Measurements from ENCODE around the gene TMEM14A.

DNA sequence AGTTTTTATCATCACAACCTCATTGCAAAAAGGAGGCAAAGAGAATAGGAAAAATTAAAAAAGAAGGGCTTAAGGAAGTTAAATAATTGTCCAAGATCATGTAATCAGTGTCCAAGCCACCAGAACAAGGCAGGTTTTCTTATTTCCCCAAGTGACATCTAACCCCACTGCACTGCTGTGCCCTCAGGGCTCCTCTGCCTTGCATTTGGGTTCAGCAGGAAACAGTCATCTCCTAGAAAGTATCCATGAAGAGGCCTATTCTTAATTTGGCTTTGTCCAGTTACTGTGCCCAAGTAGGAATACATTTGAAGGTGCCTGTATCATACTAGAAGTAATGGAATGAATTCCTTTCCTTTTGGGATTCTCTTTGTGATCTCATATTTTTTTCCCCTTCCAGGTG lies 10.5 kb downstream of the TMEM14A start:
- TF ChIP-seq GABPA (tag; conservative IDR thresholded peaks at IDR 0.05; ENCODE audit: low read depth) (no peak), EP300 (IDR thresholded peaks at IDR 0.05; ENCODE audit: low read length) (no peak), CREB1 (IDR thresholded peaks at IDR 0.05) (no peak), CREB1 (CRISPR knock-in tag; IDR thresholded peaks at IDR 0.05) (no peak), SRF (CRISPR knock-in tag; IDR thresholded peaks at IDR 0.05) (no peak), BRCA1 (IDR thresholded peaks at IDR 0.05) (no peak), BRCA1 (CRISPR knock-in tag; IDR thresholded peaks at IDR 0.05) (no peak), CBX2 (IDR thresholded peaks at IDR 0.05; ENCODE audit: insufficient read depth, low read length, poor library complexity, severe bottlenecking) (no peak)
- TF ChIP-seq, protein P1, sequence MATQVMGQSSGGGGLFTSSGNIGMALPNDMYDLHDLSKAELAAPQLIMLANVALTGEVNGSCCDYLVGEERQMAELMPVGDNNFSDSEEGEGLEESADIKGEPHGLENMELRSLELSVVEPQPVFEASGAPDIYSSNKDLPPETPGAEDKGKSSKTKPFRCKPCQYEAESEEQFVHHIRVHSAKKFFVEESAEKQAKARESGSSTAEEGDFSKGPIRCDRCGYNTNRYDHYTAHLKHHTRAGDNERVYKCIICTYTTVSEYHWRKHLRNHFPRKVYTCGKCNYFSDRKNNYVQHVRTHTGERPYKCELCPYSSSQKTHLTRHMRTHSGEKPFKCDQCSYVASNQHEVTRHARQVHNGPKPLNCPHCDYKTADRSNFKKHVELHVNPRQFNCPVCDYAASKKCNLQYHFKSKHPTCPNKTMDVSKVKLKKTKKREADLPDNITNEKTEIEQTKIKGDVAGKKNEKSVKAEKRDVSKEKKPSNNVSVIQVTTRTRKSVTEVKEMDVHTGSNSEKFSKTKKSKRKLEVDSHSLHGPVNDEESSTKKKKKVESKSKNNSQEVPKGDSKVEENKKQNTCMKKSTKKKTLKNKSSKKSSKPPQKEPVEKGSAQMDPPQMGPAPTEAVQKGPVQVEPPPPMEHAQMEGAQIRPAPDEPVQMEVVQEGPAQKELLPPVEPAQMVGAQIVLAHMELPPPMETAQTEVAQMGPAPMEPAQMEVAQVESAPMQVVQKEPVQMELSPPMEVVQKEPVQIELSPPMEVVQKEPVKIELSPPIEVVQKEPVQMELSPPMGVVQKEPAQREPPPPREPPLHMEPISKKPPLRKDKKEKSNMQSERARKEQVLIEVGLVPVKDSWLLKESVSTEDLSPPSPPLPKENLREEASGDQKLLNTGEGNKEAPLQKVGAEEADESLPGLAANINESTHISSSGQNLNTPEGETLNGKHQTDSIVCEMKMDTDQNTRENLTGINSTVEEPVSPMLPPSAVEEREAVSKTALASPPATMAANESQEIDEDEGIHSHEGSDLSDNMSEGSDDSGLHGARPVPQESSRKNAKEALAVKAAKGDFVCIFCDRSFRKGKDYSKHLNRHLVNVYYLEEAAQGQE (IDR thresholded peaks at IDR 0.05; ENCODE audit: borderline replicate concordance), result no peak
- TF ChIP-seq, protein P1 (CRISPR knock-in tag; IDR thresholded peaks at IDR 0.05; ENCODE audit: low read depth), result no peak
- TF ChIP-seq, protein P2, sequence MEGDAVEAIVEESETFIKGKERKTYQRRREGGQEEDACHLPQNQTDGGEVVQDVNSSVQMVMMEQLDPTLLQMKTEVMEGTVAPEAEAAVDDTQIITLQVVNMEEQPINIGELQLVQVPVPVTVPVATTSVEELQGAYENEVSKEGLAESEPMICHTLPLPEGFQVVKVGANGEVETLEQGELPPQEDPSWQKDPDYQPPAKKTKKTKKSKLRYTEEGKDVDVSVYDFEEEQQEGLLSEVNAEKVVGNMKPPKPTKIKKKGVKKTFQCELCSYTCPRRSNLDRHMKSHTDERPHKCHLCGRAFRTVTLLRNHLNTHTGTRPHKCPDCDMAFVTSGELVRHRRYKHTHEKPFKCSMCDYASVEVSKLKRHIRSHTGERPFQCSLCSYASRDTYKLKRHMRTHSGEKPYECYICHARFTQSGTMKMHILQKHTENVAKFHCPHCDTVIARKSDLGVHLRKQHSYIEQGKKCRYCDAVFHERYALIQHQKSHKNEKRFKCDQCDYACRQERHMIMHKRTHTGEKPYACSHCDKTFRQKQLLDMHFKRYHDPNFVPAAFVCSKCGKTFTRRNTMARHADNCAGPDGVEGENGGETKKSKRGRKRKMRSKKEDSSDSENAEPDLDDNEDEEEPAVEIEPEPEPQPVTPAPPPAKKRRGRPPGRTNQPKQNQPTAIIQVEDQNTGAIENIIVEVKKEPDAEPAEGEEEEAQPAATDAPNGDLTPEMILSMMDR (IDR thresholded peaks at IDR 0.05 in 2 of 3, conservative IDR thresholded peaks at IDR 0.05 in 1 of 3; ENCODE audit: insufficient read depth in 2 of 3, low read depth in 1 of 3, low read length in 3 of 3), result no peak
- TF ChIP-seq, protein P3, sequence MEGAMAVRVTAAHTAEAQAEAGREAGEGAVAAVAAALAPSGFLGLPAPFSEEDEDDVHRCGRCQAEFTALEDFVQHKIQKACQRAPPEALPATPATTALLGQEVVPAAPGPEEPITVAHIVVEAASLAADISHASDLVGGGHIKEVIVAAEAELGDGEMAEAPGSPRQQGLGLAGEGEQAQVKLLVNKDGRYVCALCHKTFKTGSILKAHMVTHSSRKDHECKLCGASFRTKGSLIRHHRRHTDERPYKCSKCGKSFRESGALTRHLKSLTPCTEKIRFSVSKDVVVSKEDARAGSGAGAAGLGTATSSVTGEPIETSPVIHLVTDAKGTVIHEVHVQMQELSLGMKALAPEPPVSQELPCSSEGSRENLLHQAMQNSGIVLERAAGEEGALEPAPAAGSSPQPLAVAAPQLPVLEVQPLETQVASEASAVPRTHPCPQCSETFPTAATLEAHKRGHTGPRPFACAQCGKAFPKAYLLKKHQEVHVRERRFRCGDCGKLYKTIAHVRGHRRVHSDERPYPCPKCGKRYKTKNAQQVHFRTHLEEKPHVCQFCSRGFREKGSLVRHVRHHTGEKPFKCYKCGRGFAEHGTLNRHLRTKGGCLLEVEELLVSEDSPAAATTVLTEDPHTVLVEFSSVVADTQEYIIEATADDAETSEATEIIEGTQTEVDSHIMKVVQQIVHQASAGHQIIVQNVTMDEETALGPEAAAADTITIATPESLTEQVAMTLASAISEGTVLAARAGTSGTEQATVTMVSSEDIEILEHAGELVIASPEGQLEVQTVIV (CRISPR knock-in tag; IDR thresholded peaks at IDR 0.05; ENCODE audit: borderline replicate concordance), result no peak

Data from K562 (cell line).